Measurements from ENCODE around the gene ASB4.
"Not testable (repeated sequence)": the region's sequence is repeated elsewhere in the genome, so short reads cannot be mapped to it uniquely, and the experiment has no call there.

Gene ASB4

DNA sequence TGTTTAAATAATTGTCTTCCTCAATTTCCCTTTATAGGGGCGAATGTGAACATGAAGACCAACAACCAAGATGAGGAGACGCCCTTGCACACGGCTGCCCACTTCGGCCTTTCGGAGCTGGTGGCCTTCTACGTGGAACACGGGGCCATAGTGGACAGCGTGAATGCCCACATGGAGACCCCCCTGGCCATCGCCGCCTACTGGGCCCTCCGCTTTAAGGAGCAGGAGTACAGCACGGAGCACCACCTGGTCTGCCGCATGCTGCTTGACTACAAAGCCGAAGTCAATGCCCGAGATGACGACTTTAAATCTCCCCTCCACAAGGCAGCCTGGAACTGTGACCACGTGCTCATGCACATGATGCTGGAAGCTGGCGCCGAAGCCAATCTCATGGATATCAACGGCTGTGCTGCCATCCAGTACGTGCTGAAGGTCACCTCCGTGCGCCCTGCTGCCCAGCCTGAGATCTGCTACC, 42.1 kb downstream of the ASB4 start:
- DNase-seq: no peak

DNA sequence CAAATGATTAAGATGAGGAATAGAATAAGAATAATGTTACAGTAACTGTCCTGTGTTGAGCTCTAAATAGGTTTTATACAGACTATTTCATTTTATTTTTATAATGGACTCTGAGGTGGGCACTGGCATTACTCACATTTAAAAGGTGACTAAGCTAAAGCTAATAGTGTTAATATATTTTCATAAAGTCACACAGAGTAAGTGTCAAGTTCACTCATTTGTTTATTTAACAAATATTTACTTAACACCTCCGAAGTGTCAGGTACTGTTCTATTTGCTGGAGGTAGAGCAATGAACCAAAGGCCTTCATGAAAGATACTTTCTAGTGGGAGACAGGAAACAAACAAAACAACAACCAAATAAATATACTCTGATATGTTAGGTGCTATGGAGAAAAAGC, 44.0 kb downstream of the ASB4 start:
- DNase-seq: no peak

DNA sequence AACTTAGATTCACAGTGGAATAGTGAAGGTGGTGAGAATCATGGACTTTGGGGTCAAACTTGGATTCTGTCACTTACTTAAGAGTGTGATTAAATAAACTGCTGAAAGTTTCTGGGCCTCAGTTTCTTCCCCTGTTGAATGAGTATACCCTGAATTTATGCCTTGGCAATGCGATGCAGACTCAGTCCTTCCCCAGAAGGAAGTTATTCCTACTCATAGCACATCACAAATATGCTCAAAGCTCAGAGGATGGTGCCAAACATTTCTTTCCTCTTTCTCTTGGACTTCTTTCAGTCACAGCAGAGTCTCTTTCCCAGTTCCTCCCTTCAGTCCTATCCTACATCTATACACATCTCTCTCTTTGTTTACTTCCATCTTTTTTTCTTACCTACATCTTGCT, 45.1 kb downstream of the ASB4 start:
- no peak for DNase-seq

DNA sequence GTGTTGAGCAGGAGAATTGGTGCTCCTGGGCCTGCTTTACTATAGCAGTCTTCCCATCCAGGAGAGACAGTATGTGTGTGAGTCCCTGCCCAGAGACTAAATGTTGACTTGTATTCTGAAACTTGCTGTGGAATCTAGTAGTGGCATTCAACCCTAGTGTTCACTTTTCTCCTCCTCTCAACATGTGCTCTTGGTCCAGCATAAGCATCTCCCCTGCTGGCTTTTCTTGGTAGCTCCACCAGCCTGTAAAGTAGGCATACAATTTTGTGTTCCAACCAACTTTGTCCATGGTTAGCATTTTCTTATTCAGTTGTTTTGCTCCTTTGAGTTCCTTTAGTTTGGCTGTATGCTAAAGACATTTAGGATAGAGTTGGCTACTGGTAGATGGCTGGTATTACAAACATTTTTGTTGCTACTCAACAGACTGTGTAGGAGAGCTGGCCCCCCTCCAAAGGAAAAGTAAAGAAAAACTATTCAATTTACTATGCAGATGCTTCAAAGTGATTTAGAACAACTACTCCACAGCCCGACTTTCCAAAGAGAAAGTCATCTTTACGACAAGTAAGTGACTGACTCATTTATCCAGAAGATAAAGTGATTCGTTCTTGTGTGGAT, 46.0 kb downstream of the ASB4 start:
- no peak for DNase-seq

DNA sequence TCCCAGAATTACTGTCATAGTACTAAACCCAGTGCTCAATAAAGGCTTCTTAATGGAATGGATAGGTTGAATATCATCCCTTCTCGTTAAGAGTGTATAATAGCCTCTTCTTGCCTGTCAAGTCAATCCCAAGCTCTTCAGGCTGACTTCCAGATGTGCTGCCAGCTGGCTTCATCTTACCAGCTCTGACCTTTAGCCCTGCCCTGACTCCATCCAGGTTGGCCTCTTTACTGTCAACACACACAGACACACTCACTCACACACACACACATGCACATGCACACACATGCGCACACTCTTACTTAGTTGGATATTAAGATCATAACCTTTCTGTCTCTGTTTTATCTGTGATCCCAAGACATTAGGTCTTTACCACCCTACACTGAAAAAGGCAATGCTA, 49.1 kb downstream of the ASB4 start:
- DNase-seq: no peak

DNA sequence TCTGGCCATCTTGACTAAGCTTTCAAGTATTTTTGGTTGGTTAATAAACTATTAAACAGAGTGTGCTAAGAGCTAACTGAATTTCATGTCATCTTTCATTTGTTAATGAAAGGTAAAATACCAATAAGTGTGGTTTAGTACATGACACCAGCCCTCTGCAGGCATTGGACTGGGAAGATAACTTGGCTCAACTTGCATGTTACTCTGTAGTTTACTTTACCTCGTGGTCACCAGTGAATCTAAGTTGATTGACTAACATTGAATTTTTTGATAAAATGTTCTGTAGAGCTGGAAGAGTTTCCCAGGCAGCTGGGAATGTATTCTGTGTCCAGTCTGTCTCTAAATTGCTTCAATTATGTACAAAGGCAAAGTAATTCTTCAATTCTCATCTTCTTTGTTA, 49.9 kb downstream of the ASB4 start:
- no peak for DNase-seq

DNA sequence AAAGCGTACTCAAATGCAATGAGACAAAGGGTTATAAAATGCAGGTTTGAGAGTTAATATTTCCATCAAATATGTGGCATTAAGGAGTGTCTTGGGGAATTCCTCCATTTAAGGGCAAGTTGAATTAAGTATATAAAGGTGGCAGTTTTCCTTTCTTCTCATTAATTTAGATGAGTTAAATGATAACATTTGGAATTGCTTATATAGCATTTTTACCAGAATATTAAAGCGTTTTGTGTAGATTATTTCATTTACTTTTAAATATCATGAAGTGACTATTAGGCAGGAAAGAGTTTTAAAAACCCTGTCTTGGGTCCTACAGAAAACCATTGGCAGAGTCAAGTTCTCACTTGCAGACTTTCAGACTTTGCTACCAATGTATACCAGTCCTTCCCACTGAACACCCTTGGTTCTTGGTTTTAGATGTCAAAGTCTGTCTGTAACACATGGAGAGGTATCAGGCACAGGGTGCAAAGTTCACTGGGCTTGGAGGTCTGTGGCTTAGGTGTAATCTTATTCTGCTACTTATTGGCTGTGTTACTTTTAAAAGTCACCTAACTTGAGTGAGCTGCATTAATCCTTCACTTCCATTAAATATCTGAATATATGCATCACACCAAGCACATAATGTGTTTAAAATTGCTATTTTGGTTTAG, 51.0 kb downstream of the ASB4 start:
- DNase-seq: no peak

DNA sequence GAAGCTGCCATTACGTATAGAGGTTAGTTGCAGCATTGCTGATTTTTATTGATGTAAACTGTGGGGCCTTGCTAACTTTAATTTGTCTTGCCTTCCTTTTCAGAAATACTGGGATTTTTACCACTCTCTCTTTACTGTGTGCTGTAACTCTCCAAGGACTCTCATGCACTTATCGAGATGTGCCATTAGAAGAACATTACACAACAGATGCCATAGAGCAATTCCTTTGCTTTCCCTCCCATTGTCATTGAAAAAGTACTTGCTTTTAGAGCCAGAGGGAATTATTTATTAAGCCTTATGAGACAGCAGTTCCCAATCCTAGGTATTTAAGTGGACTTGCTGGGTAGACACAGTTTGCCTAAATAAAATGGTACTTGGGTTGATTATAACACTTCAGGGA, 51.7 kb downstream of the ASB4 start:
- DNase-seq: no peak

DNA sequence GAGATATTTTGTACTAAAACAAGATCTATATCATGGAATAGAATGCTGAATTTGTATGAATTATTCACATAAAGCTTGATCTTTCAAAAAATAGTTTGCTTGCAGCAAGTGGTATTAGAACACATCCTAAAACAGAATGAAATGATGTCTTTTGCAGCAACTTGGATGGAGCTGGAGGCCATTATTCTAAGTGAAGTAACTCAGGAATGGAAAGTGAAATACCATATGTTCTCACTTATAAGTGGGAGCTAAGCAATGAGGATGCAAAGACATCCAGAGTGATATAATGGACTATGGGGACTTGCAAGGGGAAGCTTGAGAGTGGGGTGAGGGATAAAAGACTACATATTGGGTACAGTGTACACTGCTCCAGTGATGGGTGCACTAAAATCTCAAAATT, 53.7 kb downstream of the ASB4 start:
- DNase-seq: no peak

DNA sequence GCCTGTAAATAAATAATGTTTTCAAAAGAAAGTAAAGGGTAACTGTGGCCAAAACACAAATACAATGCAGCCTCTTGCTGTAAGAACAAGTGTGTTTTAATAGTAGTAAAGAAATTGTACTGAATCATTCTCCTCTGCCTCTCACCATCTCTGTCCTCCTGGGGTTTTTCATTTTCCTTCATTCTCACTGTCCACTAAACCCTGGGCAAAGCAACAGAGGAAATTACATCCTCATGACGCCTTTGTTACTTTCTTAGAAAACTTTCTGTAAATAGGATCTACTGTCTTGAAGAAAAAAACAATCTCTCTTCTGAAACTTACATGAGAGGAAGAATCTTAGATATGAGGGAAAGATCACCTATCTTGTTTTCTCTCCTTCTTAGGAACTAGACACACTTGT, 54.6 kb downstream of the ASB4 start:
- DNase-seq: no peak

DNA sequence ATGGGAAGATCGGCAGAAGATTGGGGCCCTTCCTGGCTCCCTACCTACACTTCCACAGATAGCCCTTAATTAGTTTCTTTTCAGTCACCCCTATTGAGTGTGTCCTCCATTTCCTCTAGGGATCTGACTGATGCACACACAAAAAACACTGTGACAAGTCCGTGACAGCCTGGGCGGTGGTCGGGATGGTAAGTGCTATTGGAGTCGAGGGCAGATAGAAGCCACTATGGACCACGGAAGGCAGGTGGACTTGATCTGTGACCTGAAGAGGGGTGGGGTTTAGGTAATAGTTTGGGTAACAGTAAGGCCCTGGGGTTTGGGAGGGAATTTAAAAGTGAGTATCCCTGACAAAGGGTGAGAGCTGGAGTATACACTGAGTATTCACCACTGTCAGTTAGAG, 57.6 kb downstream of the ASB4 start:
- DNase-seq: no peak

DNA sequence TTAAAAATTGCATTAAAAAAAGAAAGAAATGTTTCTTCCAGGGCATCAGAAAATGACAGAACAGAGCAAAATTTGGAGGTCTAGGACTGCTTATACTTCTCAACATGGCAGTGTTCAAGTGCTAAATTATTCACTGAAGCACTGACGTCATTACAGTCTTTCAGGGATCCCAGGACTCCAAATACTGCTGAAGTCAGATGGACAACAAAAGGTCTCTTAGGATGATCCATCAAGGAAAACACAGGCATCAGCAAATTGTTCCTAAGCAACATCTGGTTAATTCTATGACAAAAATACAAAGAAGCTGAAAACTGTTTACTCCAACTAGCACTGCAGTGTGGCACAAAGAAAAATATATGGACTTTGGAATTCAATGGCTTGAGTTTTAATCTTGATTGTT, 58.4 kb downstream of the ASB4 start:
- no peak for DNase-seq

DNA sequence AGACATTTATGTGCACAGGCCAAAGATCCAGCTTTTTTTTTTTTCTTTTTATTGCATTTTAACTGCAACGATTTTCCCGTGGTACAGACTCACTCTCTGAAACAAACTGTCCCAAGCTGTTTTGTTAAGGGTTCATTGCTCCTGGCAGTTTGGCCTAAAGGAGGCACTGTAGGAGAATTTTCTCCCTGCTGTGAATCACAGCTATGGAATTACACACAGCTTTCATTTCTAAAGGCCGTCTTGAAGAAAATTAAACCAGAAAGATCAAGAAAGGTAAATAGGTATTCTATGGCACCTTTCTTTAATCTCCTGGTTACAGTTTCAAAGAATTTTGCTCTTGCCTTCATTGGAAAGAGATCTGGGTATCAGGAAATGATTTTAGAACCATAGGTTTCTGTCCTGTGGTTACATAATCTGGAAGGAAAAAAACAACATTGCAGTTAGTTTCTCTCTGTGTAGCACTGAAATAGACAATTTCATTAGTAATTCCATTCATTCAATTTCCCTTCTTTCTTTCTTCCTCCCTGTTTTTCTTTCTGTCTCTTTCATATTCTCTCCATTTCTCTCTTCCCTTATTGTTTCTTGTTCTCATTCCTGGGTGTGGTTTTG, 59.4 kb downstream of the ASB4 start:
- no peak for DNase-seq

DNA sequence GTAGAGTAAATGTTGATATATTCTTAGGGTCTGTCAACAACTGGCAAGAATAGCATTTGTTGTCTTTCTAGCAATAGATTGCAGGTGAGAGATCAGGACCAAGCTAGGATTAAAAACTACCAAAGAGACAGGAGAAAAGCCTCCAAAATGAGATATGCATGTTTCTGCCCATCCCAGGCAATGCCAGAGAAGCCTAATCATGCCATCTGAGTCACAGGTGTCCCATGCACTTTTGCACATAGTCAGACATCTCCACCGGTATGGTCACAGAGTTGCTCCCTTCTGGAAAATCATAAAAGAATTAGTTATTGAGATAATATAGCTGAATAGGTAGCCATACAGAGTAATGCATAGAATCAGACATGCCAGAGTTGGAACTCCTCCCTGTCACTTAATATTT, 59.9 kb downstream of the ASB4 start:
- no peak for DNase-seq

DNA sequence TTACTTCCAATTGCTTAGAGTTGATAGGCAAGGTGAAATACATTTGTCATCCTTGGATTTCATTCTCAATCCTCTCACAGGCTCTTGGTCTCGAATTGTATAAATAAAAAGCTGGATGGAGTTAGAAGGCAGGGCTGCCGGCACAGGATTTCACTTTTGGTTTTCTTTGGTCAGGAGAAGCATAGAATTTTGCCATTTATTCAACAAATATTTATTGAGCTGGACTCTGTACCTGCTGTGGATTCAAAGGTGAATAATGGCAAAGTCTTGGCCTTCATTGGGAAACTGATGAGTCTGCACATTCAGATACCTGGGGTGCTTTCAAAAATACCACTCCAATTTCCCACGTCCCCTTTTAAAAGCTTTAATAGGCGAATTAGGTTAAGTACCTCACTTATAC, 60.9 kb downstream of the ASB4 start:
- DNase-seq: no peak

DNA sequence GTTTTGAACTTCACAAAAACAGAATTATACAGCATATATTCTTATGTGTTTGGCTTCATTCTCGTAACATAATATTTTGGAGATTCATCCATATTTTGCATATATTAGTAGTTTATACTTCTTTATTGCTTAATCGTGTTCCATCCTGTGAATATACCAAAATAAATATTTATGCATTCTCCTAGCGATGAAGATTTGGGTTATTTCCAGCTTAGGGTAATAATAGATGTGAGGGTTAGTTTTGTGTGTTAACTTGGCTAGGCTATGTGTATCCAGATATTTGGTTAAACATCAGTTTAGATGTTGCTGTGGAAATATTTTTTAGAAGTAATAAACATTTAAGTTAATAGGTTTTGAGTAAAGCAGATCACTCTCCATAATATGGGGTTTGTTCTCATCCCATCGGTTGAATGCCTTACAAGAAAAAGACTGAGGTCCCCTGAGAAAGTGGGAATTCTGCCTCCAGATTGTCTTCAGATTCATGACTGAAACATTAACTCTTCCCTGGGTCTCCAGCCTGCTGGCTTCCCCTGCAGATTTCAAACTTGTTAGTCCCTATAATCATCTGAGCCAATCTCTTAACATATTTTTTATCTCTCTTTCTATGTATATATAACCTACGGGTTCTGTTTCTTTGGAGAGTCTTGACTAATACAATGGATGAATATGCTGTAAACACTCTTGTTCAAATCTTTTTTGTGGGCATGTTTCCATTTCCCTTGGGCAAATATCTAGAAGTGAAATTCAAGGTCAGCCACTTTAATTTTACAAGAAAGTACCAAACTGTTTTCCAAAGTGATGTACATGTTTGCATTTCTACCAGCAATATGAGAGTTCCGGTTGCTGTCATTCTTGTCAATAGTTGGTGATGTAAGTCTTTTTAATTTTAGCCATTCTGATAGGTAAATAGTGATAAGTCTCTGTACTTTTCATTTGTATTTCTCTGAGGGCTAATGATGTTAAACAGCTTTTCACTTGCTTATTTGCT, 61.9 kb downstream of the ASB4 start:
- no peak for DNase-seq

DNA sequence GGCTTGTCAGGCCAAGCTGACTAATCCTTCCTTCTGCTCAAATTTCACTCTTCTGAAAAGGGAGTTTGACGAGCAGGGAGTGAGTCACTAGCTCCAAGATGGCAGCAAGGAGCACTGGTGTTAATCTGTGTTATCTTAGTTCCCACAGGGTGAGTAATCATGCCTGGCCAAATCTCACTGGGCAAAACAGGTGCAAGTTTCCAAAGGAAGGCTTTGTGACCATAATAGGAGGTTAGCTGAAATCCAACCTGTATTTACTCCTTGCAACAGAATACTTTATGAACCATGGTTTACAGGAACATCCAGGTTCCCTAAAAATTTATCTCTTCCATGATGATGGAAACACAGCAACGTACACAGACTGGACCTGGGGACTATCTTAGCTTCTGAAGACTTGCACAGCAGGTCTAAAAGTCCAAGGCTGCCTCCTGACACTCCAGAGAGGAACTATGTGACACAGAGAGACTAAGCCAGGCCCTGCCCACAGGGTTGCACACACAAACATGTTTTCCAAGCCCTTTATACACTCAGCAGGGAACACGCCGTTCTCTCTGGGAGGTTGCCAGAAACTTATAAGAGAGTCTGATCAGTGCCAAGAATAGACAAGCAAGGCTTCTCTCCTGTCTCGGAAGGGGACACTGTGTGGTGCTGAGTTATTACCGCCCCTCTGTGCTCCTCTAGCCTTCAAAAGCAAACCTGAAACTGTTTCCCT, 64.2 kb downstream of the ASB4 start:
- DNase-seq: no peak

DNA sequence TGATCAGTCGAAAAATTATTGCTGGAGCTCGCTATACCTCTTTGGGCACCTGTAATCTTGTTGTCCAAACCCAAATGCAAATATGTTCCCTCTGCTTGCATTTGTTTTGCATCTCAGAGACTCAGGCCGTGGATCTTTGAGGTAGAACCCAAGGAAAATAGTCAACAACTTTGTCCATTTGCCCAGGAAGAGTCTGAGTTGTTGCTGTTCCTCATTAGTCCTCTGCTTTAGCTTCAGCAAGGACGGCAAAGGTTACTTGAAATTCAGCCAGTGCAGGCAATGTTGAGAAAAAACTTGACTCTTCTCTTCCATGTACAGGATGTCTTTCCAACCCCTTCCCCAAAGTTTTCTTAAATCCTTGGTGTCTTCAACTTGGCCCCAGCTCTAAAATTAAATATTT, 64.8 kb downstream of the ASB4 start:
- DNase-seq: no peak

DNA sequence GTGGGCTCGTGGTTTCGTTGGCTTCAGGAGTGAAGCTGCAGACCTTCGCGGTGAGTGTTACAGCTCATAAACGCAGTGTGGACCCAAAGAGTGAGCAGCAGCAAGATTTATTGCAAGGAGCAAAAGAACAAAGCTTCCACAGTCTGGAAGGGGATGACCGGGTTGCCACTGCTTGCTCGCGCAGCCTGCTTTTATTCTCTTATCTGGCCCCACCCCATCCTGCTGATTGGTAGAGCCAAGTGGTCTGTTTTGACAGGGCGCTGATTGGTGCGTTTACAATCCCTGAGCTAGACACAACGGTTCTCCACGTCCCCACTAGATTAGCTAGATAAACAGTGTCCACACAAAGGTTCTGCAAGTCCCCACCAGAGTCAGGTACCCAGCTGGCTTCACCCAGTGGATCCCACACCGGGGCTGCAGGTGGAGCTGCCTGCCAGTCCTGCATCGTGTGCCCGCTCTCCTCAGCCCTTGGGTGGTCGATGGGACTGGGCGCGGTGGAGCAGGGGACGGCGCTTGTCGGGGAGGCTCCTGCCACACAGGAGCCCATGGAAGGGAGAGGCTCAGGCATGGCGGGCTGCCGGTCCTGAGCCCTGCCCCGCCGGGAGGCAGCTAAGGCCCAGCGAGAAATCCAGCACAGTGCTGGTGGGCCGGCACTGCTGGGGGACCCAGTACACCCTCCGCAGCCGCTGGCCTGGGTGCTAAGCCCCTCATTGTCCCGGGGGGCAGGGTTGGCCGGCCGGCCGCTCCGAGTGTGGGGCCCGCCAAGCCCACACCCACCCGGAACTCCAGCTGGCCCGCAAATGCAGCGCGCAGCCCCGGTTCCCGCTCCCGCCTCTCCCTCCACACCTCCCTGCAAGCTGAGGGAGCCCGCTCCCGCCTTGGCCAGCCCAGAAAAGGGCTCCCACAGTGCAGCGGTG, 66.5 kb downstream of the ASB4 start:
- DNase-seq: not testable (repeated sequence)

DNA sequence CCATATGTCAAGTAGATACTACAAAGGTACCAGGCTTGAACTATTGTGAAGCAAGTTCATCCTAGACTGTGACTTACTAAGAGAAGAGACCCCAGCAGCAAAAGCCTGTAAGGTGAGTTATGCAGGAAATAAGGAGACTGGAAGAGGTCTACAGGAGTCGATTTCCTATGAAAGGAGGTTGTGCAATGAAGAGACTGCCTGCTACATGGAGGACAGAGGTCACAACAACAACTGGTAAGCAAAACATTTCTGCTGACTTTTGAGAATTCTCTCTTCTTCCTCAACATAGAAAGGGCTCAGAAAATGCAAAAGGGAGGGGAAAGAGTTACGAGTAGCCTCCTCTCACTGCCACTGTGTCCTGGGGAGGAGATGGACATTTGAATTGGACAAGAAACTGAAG, 68.2 kb downstream of the ASB4 start:
- no peak for DNase-seq

DNA sequence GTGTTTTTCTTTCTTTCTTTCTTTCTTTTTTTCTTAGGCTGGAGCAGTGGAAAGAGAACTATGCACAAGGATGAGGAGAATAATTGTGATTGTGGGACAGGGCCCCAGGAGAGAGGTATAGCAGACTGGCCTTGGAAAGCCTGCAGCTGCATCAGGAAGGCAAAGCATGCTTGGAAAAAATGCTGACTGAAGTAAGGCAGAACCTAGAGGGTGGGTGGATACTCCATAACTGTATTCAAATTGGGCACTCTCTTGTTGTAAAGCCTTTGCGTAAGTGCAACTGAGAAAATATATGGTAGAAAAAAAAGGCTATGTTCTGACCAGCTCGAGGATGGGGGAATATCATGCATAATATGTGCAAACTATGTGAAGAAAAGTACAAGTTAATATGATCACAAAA, 71.0 kb downstream of the ASB4 start:
- no peak for DNase-seq

DNA sequence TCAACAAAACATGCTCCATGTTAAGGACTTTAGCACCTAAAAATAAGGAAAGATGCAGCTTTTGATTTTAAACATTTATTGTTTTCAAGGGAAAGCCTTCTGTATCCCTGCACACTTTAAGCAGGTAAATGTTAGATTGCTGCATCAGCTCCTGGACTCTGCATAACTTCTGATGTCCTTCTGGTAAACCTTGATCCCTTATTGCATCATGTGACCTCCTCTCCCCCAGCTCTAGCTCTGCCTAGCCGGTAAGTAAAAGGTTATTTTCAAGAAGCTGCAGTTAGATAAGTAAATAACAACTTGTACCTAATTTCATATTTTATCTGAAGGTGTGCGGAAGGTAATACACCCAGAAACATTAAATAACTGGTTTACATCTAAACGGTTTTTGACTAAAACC, 73.1 kb downstream of the ASB4 start:
- no peak for DNase-seq
